ENCODE measurements around the gene FDPS.

The FDPS gene

DNA sequence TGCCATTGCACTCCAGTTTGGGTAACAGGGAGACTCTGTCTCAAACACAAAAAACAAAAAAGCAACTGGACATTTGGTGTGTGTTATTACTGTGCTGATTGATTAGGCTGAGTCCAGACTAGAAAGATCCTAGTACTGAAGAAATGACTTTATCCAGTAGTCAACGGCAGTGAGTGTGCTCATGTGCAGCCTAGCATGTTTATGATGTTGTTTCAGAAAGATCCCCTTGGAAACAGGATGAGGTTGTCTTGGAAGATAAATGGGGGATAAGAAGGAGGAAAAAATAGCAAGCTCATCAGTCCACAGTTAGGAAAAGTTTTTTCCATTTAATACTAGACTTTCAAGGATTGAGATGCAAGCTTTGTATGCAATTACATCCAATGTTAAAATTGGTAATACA is 26.3 kb downstream of the FDPS start:
- Mint-ChIP-seq H3K4me3 (no peak overlapping the region), H3K4me1 (ENCODE audit: low read depth) (peaks cover 6% of the 10 kb centered on the region), H3K9me3 (no peaks in the 10 kb centered on the region), H3K36me3 (ENCODE audit: low read depth) (peaks cover 49% of the 10 kb centered on the region), H3K27me3 (no peaks in the 10 kb centered on the region), H3K27ac (no peak overlapping the region)

DNA sequence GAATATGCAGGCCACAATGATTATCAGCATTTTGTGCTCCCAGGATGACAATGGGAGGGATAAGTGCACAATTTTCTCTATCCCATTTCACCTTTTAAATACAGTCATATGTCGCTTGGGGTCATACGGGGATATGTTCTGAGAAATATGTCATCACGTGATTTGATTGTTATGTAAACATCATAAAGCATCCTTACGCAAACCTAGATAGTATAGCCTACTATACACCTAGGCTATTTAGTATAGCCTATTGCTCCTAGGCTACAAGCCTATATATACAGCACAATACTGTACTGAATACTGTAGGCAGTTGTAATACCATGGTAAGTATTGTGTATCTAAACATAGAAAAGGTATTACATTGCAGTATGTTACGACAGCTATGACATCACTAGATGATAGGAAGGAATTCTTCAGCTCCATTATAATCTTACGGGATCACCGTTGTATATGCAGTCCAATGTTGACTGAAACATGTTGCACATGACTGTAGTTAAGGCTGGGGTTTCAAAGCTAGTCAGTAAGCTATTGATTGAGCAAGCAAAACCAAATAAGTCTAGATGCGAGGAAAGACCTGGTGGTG is 30.9 kb downstream of the FDPS start:
- Mint-ChIP-seq H3K36me3 (ENCODE audit: low read depth) (peaks cover 69% of the 10 kb centered on the region), H3K4me3 (no peak overlapping the region), H3K9me3 (no peaks in the 10 kb centered on the region), H3K27me3 (no peaks in the 10 kb centered on the region), H3K4me1 (ENCODE audit: low read depth) (peaks cover 6% of the 10 kb centered on the region), H3K27ac (no peak overlapping the region)

DNA sequence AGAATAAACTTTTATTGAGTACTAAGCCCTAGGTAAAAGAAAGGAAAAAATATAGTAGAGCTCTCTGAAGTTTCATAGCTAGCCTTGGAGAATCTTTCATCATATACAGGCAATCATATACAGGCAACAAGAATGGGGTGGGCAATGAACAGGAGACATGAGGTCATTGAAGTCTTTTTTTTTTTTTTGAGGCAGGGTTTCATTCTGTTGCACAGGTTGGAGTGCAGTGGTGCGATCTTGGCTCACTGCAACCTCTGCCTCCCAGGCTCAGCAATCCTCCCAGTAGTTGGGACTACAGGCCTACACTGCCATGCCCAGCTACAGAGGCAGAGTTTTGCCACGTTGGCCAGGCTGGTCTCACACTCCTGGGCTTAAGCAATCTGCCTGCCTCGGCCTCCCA is 34.2 kb downstream of the FDPS start:
- H3K4me1 Mint-ChIP-seq (ENCODE audit: low read depth): peaks cover 3% of the 10 kb centered on the region
- no peaks in the 10 kb centered on the region for H3K9me3 Mint-ChIP-seq
- peaks cover 71% of the 10 kb centered on the region for H3K36me3 Mint-ChIP-seq (ENCODE audit: low read depth)
- H3K27ac Mint-ChIP-seq: no peak overlapping the region
- H3K4me3 Mint-ChIP-seq: no peak overlapping the region
- H3K27me3 Mint-ChIP-seq: no peaks in the 10 kb centered on the region

DNA sequence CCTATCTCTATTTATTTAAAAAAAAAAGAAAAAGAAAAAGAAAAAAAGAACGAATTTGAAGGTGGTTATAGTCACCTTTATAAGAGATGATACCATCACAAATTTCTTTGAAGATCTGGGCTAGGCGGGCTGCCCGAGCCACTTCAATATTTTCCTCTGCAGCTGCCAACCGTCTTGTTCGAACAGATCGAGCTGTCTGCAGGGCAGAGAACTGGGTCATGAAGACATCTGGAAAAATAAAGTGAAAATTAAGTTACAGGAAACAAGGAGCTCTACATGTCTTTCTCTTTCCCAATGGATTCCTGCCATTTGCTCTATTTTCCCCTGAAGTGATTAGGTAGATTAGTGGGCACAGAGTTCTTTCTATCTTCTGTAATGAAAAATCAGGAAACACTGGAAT is 44.0 kb downstream of the FDPS start:
- H3K36me3 Mint-ChIP-seq (ENCODE audit: low read depth): peaks cover 61% of the 10 kb centered on the region
- H3K9me3 Mint-ChIP-seq: no peaks in the 10 kb centered on the region
- H3K4me1 Mint-ChIP-seq (ENCODE audit: low read depth): no peaks in the 10 kb centered on the region
- no peak overlapping the region for H3K4me3 Mint-ChIP-seq
- no peak overlapping the region for H3K27ac Mint-ChIP-seq
- H3K27me3 Mint-ChIP-seq: no peaks in the 10 kb centered on the region

DNA sequence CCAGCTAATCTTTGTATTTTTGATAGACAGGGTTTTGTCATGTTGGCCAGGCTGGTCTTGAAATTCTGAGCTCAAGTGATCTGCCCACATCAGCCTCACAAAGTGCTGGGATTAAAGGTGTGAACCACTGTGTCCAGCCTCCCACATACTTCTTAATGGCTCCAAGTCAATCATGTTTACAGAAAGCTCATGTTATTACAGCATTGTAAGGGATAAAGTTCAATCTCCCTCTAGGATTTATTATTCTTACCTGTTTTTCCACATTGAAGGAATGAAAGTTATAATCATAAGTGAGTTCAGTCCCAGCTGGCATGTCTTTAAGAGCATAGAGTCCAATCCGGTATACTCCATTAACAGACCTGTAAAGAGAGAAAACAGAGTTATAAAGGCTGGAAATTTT is 51.4 kb downstream of the FDPS start:
- Mint-ChIP-seq H3K36me3 (ENCODE audit: low read depth) (peaks cover 36% of the 10 kb centered on the region), H3K27ac (no peak overlapping the region), H3K9me3 (no peaks in the 10 kb centered on the region), H3K4me1 (ENCODE audit: low read depth) (no peaks in the 10 kb centered on the region), H3K27me3 (no peaks in the 10 kb centered on the region), H3K4me3 (no peak overlapping the region)

Data from stimulated activated naive CD8-positive, alpha-beta T cell treated with anti-CD3 and anti-CD28 coated beads, Interleukin-15, Interleukin-2, amounts not matched to agents 100 ng/mL and 50 ng/mL, for 24 hours (primary cell).